ENCODE data around the gene TPK1.
"Not testable (repeated sequence)": the region's sequence is repeated elsewhere in the genome, so short reads cannot be mapped to it uniquely, and the experiment has no call there.

The TPK1 gene

GRCh38 chr7:144596953-144597352, 238.9 kb downstream of the TPK1 start:
- no peak for DNase-seq

GRCh38 chr7:144594580-144594979, 241.3 kb downstream of the TPK1 start:
- DNase-seq = no peak

GRCh38 chr7:144588559-144589051, 247.2 kb downstream of the TPK1 start:
- DNase-seq = no peak

GRCh38 chr7:144587701-144588100, 248.2 kb downstream of the TPK1 start:
- DNase-seq = no peak

- no peak for DNase-seq
Observed at GRCh38 chr7:144584726-144585125, 251.1 kb downstream of the TPK1 start.

- DNase-seq = no peak
Observed at GRCh38 chr7:144579687-144580086, 256.2 kb downstream of the TPK1 start.

GRCh38 chr7:144575456-144575855, 260.4 kb downstream of the TPK1 start:
- no peak for DNase-seq

- not testable (repeated sequence) for DNase-seq
Observed at GRCh38 chr7:144574753-144575152, 261.1 kb downstream of the TPK1 start.

- DNase-seq = no peak
Observed at GRCh38 chr7:144568233-144568632, 267.6 kb downstream of the TPK1 start.

- DNase-seq = no peak
Observed at GRCh38 chr7:144565586-144565985, 270.3 kb downstream of the TPK1 start.

GRCh38 chr7:144549861-144550260, 286.0 kb downstream of the TPK1 start:
- DNase-seq = no peak

GRCh38 chr7:144548556-144548955, 287.3 kb downstream of the TPK1 start:
- no peak for DNase-seq

- DNase-seq = no peak
Observed at GRCh38 chr7:144547888-144548287, 288.0 kb downstream of the TPK1 start.

GRCh38 chr7:144546782-144547181, 289.1 kb downstream of the TPK1 start:
- no peak for DNase-seq

- no peak for DNase-seq
Observed at GRCh38 chr7:144545330-144545729, 290.5 kb downstream of the TPK1 start.

- DNase-seq = no peak
Observed at GRCh38 chr7:144534655-144535395, 301.0 kb downstream of the TPK1 start.

- no peak for DNase-seq
Observed at GRCh38 chr7:144534196-144534595, 301.7 kb downstream of the TPK1 start.

- DNase-seq = no peak
Observed at GRCh38 chr7:144531181-144531580, 304.7 kb downstream of the TPK1 start.

GRCh38 chr7:144529269-144529926, 306.5 kb downstream of the TPK1 start:
- DNase-seq = no peak

- DNase-seq = no peak
Observed at GRCh38 chr7:144528536-144529045, 307.3 kb downstream of the TPK1 start.

- DNase-seq = no peak
Observed at GRCh38 chr7:144527051-144527471, 308.8 kb downstream of the TPK1 start.

GRCh38 chr7:144525956-144526355, 309.9 kb downstream of the TPK1 start:
- DNase-seq = no peak

- no peak for DNase-seq
Observed at GRCh38 chr7:144524271-144524670, 311.6 kb downstream of the TPK1 start.

- DNase-seq = no peak
Observed at GRCh38 chr7:144523621-144524020, 312.2 kb downstream of the TPK1 start.

Measured in CD4-positive, alpha-beta T cell treated with Interleukin-1 beta for 1 hour (primary cell).